UCSD-AML1 (cell line): ENCODE measurements around the gene NXNL1.
A peak's percentile ranks its signal among the peaks of the same experiment; 100 is the strongest.

Source experiments
- DNase-seq: peaks from one replicate; lab custom pipeline; 2025; ENCODE audit not compliant: unreplicated experiment; lab: John Stamatoyannopoulos, UW

The NXNL1 gene

GRCh38 chr19:17456127-17456526 is 4.6 kb downstream of the NXNL1 start:
- DNase-seq = no peak

DNA sequence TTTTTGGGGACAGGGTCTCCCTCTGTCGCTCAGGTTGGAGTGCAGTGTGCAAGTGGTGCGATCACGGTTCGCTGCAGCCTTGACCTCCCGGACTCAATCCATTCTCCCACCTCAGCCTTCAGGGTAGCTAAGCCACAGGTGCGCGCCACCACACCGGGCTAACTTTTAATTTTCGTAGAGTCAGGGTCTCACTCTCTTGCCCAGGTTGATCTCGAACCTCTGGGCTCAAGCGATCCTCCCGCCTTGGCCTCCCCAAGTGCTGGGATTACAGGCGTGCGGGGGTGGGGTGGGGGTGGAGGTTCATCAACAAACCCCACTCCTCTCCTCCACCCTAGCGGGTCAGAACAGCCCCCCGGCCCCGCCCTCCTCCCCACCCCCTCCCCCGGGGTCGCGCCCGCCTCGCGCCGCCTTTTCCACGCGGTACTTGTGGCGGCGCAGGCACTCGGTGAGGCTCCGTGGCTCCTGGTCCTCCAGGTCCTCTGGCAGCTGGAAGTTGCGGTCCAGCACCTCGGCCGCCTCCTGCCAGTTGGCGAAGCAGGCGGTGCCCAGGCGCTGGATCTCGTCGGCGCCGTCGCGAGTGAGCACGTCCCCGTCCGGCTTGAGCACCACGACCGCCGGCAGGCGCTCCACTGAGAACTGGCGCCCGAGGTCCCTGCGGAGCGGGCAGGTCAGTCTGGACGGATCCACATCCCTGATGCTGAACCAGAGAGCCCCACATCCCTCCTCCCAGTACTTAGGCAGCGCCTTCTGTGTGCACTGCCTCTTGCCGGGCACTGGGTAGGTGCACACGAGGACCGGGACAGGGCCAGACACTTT is 5.2 kb downstream of the NXNL1 start:
- no peak for DNase-seq

DNA sequence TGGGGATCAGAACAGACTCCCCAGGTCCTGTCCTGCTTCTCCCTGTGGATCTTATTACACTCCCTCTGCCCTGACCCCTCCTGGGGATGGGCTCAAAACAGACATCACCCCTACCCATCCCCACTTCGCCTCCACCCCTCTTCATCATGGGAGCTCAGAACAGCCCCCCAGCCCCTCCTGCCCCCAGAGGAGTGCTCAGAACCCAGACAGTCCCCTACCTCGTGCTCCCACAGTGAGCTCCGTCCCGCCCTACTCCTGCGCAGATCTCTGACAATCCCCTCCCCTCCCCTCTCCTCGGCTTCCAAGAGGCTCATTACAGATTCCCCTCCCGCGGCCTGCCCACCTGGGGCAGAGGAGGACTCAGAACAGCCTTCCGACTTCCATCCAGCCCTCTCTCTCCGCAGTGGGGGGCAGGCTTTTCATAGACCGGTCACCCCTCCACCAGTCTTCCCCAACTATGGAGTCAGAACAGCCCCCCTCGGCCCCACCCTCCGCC is 6.1 kb downstream of the NXNL1 start:
- no peak for DNase-seq

DNA sequence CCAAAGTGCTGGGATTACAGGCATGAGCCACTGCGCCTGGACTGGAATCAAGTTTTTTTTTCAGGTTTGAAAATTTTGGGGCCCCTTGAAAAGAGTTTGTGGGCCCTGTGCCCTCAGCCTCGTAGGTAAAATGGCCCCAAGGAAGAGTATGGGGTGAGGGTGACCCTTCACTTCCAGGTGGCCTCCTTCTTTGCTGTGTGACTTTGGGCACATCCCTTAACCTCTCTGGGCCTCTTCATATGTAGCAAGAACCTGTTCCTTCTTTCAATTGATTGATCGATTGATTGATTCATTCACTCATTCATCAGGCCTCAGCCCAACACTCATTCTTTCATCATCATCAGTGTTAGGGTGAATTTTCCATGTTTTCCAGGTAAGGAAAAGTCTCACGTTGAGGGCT is 8.9 kb downstream of the NXNL1 start:
- no peak for DNase-seq

DNA sequence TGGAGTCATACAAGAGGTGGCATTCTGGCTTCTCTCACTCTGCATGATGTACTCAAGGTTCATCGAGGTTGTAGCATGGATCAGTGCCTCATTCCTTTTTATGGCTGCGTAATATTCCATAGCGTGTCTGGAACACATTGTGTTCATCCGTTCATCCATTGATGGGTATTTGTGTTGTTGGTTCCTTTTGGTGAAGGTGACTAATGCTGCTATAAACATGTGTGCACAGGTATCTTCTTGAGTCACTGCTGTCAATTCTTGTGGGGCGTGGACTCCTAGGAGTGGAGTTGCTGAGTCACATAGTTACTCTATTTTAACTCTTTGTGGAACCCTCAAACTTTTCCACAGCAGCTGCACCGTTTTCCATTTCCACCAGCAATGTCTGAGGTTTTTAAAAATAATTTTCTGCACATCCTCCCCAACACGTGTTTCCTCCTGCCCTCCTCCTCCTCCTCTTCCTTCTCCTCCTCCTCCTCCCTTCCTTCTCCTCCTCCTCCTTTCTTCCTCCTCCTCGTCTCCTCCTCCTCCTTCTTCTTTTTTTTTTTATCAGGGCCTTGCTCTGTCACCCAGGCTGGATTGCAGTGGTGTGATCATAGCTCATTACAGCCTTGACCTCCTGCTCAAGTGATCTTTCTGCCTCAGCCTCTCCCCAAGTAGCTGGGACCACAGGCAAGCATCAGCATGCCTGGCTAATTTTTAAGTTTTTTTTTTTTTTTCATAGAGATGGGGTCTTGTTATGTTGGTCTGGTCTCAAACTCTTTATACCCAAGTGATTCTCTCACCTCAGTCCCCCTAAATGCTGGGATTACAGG is 10.3 kb downstream of the NXNL1 start:
- DNase-seq = peak; percentile 46

GRCh38 chr19:17448131-17448967 is 12.4 kb downstream of the NXNL1 start, which contains the start of gene TMEM221:
TSS of gene TMEM221 (minus strand) at chr19:17448668. CDS start at chr19:17448462, 206 bp downstream.
- DNase-seq = peak; percentile 87

- DNase-seq = no peak
These were observed 13.0 kb downstream of the NXNL1 start for GRCh38 chr19:17447704-17448130.

DNA sequence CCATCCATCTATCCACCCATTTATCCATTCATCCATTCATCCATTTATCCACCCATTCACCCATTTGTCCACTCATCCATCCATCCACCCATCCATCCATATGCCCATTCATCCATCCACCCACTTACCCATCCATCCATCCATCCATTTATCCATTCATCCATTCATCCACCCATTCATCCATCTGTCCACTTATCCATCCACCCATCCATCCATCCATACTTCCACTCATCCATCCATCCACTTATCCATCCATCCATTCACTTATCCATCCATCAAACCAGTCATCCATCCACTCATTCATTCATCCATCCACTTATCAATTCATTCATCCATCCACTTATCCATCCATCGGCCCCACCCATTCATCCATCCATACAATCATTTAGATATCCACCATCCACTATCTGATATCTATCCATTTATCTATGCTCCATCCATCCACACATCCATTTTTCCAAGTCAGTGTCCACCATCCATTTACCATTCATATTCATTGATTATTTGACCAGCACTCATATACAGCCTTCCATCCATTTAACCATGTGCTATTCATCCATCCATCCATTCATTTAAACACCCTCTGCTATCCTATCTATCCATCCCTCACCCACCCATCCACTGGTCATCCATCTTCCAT is 15.1 kb downstream of the NXNL1 start:
- DNase-seq = no peak

GRCh38 chr19:17441241-17442021 is 19.3 kb downstream of the NXNL1 start:
- DNase-seq = peak; percentile 23

- no peak for DNase-seq
These were observed 23.9 kb downstream of the NXNL1 start for GRCh38 chr19:17436874-17437267.

DNA sequence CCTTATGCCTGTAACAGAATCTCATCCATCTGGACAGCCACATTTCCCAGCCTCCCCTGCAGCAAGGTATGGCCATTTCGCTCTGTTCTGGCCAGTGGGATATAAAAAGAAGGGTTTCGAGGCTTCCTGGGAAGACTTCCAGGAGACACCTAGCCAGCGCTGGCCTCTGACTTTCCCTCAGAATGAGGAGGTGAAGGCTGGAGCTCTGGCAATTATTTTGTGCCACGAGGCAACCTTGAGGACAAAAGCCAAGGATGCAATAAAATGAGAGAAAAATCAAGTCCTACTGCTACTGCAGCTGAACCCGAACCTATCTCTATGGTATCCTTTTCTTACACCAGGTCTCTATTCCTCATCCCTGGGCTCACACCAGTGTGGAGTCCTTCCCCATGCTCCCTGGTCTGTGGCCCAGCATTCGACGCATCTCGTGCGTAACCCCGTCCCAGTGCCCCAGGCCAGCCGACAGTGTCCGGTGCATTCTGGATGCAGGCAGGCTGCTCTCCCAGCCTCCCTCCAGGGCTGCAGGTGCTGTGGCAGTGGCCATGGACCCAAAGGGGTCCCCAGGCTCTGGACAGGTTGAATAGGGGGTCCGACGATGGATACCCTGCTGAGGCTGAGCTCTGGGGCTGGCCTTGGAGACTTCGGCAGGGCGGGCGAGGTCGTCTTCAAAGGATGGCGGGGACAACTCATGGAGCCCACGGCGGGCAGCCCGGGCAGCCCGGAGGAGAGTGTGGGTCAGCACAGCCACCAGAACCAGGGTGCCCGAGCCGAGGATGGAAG is 24.4 kb downstream of the NXNL1 start:
- no peak for DNase-seq

DNA sequence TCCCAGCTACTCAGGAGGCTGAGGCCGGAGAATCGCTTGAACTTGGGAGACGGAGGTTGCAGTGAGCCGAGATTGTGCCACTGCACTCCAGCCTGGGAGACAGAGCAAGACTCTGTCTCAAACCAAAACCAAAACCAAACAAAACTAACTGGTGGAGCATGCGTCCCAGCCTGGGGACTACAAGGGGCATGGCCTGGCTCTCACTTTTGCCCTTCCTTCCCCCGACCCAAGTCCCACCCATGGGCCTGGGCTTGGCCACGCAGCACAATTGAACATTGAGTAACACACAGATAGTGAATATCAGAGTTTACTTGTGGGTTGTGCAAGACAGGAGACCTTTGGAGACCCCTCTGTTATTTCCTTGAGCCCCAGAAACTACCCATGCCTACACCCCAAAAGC is 25.5 kb downstream of the NXNL1 start:
- DNase-seq = no peak

DNA sequence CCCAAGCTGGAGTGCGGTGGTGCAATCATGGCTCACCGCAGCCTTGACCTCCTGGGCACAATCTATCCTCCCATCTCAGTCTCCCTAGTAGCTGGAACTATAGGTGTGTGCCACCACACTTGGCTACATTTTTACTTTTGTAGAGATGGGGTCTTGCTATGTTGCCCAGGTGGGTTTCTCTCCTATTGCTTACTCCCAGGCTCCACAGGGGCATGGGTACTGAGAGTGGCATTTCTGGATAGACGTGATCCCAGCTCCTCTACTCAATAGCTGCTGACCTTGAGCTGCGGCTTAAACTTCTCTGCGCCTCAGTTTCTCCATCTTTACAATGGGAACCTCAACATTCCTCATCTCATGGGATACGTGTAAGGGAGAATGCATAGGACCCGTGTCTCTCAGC is 29.3 kb downstream of the NXNL1 start:
- no peak for DNase-seq

DNA sequence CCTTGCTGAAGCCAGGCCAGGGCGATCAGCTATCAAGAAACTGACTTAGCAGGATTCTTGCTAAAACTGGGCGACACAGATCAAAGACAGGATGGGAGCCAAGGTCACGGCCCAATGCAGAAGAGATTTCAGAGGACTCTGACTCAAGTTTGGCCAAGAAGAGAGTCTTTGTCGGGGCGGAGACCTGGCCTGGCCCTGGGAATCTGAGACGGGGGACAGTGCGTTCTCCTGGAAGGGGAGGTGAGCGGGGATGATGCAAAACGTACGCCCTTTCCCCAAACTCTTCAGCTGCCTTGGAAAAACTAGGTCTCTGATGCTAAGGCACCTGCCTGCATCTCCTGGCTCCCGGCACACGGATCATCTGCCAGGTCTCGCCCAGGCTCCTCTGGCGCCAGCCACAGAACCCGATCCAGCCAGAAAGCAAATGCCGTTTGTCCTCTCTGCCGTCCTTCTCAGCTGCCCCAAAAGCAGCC is 31.0 kb downstream of the NXNL1 start:
- DNase-seq = no peak

GRCh38 chr19:17424743-17425365 is 35.9 kb downstream of the NXNL1 start:
- peak; percentile 74 for DNase-seq

GRCh38 chr19:17423429-17424208 is 37.1 kb downstream of the NXNL1 start:
- DNase-seq = no peak

GRCh38 chr19:17421942-17422341 is 38.8 kb downstream of the NXNL1 start:
- no peak for DNase-seq

DNA sequence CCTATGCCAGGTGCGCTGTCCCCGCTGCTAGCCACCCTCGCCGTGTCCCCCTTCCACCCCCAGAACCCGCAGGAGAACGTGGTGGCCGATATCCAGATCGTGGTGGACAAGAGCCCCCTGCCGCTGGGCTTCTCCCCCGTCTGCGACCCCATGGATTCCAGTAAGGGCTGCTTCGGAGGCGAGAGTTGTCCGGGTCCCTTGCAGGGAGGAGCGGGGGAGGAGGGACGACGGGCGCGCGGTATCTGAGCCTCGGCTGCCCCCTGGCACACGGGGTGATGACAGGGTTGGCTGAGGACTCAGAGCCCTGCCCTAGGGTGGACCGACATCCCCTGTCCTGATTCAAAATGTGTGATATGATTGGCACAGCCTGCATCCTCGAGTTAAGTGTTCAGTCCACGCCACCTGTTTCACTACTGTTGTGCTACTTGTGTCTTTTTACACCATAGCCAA is 40.2 kb downstream of the NXNL1 start:
- peak; percentile 54 for DNase-seq
